Heart right ventricle (tissue), 16 donors: ENCODE data around the gene UBR2. TPM values are rescaled to one million over a fixed set of nuclear protein-coding genes. Genes with fewer than 3 reads are reported as not detected.
"Not testable (repeated sequence)": the region's sequence is repeated elsewhere in the genome, so short reads cannot be mapped to it uniquely, and the experiment has no call there.

Experiments used
- ATAC-seq, 8 donors: fragments of 200-7000 bp; cut with Tn5 transposase; one replicate each; pipeline ENCODE4 v1.9.1; 2020; ENCODE audit warnings: mild to moderate bottlenecking in 8 of 8, moderate library complexity in 8 of 8, moderate number of reproducible peaks in 1 of 8
- DNase-seq, 2 donors: peaks; one replicate each; pipeline ENCODE4 v3.0.0-alpha.2; 2020
- H3K27ac ChIP-seq, 10 donors: fragments of 200-600 bp; sonication (generic) in 2 of 10; one replicate each; pipeline versions ENCODE4 v1.5.0 to v1.8.0; 2020 to 2022; ENCODE audit warnings: mild to moderate bottlenecking in 3 of 10
- H3K27me3 ChIP-seq, 7 donors: fragments of 200-600 bp; one replicate each; pipeline ENCODE4 v1.8.0; 2021 to 2022; ENCODE audit warnings: mild to moderate bottlenecking in 2 of 7
- H3K36me3 ChIP-seq, 9 donors: fragments of 200-600 bp; sonication (generic) in 1 of 9; one replicate each; pipeline versions ENCODE4 v1.5.0 to v1.8.0; 2020 to 2022; ENCODE audit warnings: mild to moderate bottlenecking in 2 of 9
- H3K4me1 ChIP-seq, 9 donors: fragments of 200-600 bp; sonication (generic) in 1 of 9; one replicate each; pipeline versions ENCODE4 v1.5.0 to v1.8.0; 2020 to 2022; ENCODE audit warnings: mild to moderate bottlenecking in 4 of 9
- H3K4me3 ChIP-seq, 10 donors: fragments of 200-600 bp; sonication (generic) in 2 of 10; one replicate each; pipeline versions ENCODE4 v1.5.0 to v1.8.0; 2020 to 2022; ENCODE audit warnings: mild to moderate bottlenecking in 7 of 10, moderate library complexity in 2 of 10
- H3K9me3 ChIP-seq, 11 donors: fragments of 200-600 bp in 10 of 11; sonication (generic) in 2 of 11; one replicate each; pipeline versions ENCODE4 v1.5.0 to v1.8.0; 2013 to 2022; ENCODE audit warnings: mild to moderate bottlenecking in 2 of 11, control low read depth in 1 of 11, moderate library complexity in 1 of 11
- CTCF ChIP-seq, 9 donors: fragments of 200-600 bp; sonication (generic) in 2 of 9; IDR thresholded peaks; one replicate each; pipeline versions ENCODE4 v1.5.0 to v1.8.0; 2021 to 2022; ENCODE audit warnings: antibody characterized with exemption in 9 of 9, mild to moderate bottlenecking in 5 of 9, moderate library complexity in 1 of 9
- WGBS, 2 donors: extraction: QIAGEN DNeasy Blood & Tissue Kit; methylation state at CpG; one replicate each; pipeline ENCODE4 v1.1.7; 2013; ENCODE audit warnings: inconsistent platforms in 1 of 2; 5-methylcytosine and 5-hydroxymethylcytosine counted together
- intact Hi-C, 10 donors: fragments of 100-400 bp; cut with DNase I; formaldehyde crosslinking; loops; one replicate each; pipeline versions ENCODE4 v1.11.1 to v1.14.2; 2022
- polyA plus RNA-seq, 2 donors: library from polyadenylated mRNA; stranded (reverse); fragments of 200-250 nt; gene quantifications; one replicate each; pipeline ENCODE4 v1.2.3, GENCODE V29; 2013
- total RNA-seq, 10 donors: library from RNA; stranded (reverse); fragmentation: NEBNext Ultra II Directional in 3 of 10; extraction: Animal tissue kit (Norgen Biotek cat#: 25700) in 3 of 10; gene quantifications; one replicate each; pipeline versions ENCODE4 v1.2.1 to v1.2.4, GENCODE V29; 2021 to 2023
- donor health status: Arrhythmogenic right ventricular cardiomyopathy.
- donor health status: ischemic (EF 13 %, LVEDD 7.1; RV severe dilation, severe dysfunction).
- donor health status: healthy with polysubstance abuse.
- donor health status: DM: no; HTN: yes; CAD: no.
- donor health status: DM: no; HTN: no; CAD: no.
- donor health status: ischemic (EF 25% LVEDD 6.9; RV normal size, moderate dysfunction).
- donor health status: ischemic (EF 25% LVEDD 5.7; RV mildly dilated, moderate dysfunction).
- donor health status: healthy.
- donor health status: DM: yes; HTN: yes; CAD: no.
- donor health status: Ischemic cardiomyopathy.
- donor health status: ischemic (EF 35%, LVEDD 5.7; RV mildly dilated, moderate dysfunction).
- donor health status: nonischemic (EF 11% LVEDD 7.7; RV severe dilation, severe dysfunction).
- donor health status: DM: yes; HTN: yes; CAD: no.
- donor health status: PGD.
- donor health status: ischemic (EF 29% LVEDD 5.4; RV normal size, mild dysfunction).
- donor health status: nonischemic (EF 23%, LVEDD 6.1; RV moderate dilation, normal function).

UBR2 gene
- total and polyA plus RNA-seq, 12 donors, result 6.7 to 36.5 (median 34.4) TPM

GRCh38 chr6:42566614-42567208 lies 2.9 kb downstream of the UBR2 start:
- no peaks in the 10 kb centered on the region for H3K27me3 ChIP-seq
- peaks cover 0 to 14% (median 0%) of the 10 kb centered on the region in 9 donors for H3K36me3 ChIP-seq
- TF ChIP-seq CTCF (IDR thresholded peaks at IDR 0.05), result no peak
- DNase-seq (no peak), ATAC-seq (no peak)
- peaks cover 0 to 64% (median 36%) of the 10 kb centered on the region in 9 donors for H3K4me1 ChIP-seq
- 78 to 89% methylated on average over 5 of the region's 5 CpGs for WGBS, 2 donors
- peak overlapping the region in 1 of 10 donors; percentile 95 for H3K27ac ChIP-seq
- intact Hi-C loops, result loop anchor here in 1 of 10 donors (10.0 kb wide), 1 partner anchor 482 kb away; no protein-coding TSS in a partner anchor
- H3K9me3 ChIP-seq, result no peaks in the 10 kb centered on the region
- H3K4me3 ChIP-seq, result peak overlapping the region in 3 of 10 donors; percentile 78 to 90 (median 84)

GRCh38 chr6:42567237-42567636 lies 3.4 kb downstream of the UBR2 start:
- Histone ChIP-seq H3K27ac (peak overlapping the region in 1 of 10 donors; percentile 16), H3K4me1 (peaks cover 0 to 69% (median 42%) of the 10 kb centered on the region in 9 donors), H3K36me3 (peaks cover 0 to 14% (median 0%) of the 10 kb centered on the region in 9 donors)
- H3K9me3 ChIP-seq, DNase-seq, H3K4me3 ChIP-seq, H3K27me3 ChIP-seq, ATAC-seq: not testable (repeated sequence)
- intact Hi-C loops, result loop anchor here in 1 of 10 donors (10.0 kb wide), 1 partner anchor 482 kb away; no protein-coding TSS in a partner anchor
- 92 to 95% methylated on average over 4 of the region's 4 CpGs for WGBS, 2 donors

GRCh38 chr6:42569102-42570028 lies 5.5 kb downstream of the UBR2 start:
- Histone ChIP-seq H3K36me3 (peaks cover 0 to 27% (median 4%) of the 10 kb centered on the region in 9 donors), H3K4me1 (peaks cover 0 to 80% (median 51%) of the 10 kb centered on the region in 9 donors), H3K4me3 (peak overlapping the region in 1 of 10 donors; percentile 12), H3K27me3 (no peaks in the 10 kb centered on the region), H3K27ac (peak overlapping the region in 6 of 10 donors; percentile 1 to 89 (median 12)), H3K9me3 (no peaks in the 10 kb centered on the region)
- TF ChIP-seq CTCF (IDR thresholded peaks at IDR 0.05), result no peak
- intact Hi-C loops, result loop anchor here in 1 of 10 donors (10.0 kb wide), 1 partner anchor 485 kb away; no protein-coding TSS in a partner anchor
- DNase-seq (no peak), ATAC-seq (no peak)

- ATAC-seq (no peak), DNase-seq (no peak)
- Histone ChIP-seq H3K27ac (peak overlapping the region in 1 of 10 donors; percentile 71), H3K4me1 (peaks cover 0 to 80% (median 40%) of the 10 kb centered on the region in 9 donors), H3K36me3 (peaks cover 0 to 44% (median 20%) of the 10 kb centered on the region in 9 donors), H3K4me3 (peak overlapping the region in 1 of 10 donors; percentile 0), H3K27me3 (no peaks in the 10 kb centered on the region), H3K9me3 (no peaks in the 10 kb centered on the region)
- intact Hi-C loops, result no loop called here
- 78 to 85% methylated on average over 7 of the region's 7 CpGs for WGBS, 2 donors
- TF ChIP-seq CTCF (IDR thresholded peaks at IDR 0.05), result no peak
Measured at GRCh38 chr6:42571611-42572342, 7.9 kb downstream of the UBR2 start.
